NCI-H2107 (cell line): ENCODE data around the gene BRK1.
"Not testable (repeated sequence)": the region's sequence is repeated elsewhere in the genome, so short reads cannot be mapped to it uniquely, and the experiment has no call there.

Experiments
- DNase-seq: peaks from one replicate; lab custom pipeline; 2025; lab: John Stamatoyannopoulos, UW

Gene BRK1

GRCh38 chr3:10115326-10116137 is at the start of gene BRK1:
Gene BRK1, plus strand, starts transcription at chr3:10115675. Its CDS starts 27 bp downstream, at chr3:10115702.
- peak; percentile 89 for DNase-seq

GRCh38 chr3:10070077-10070476 is 45.4 kb upstream of the BRK1 start:
- DNase-seq: not testable (repeated sequence)

GRCh38 chr3:10074666-10075065 is 40.8 kb upstream of the BRK1 start:
- no peak for DNase-seq

- no peak for DNase-seq
These were observed 33.6 kb upstream of the BRK1 start for GRCh38 chr3:10081871-10082270.

- DNase-seq: no peak
These were observed 29.7 kb upstream of the BRK1 start for GRCh38 chr3:10085738-10086137.

- no peak for DNase-seq
These were observed 27.2 kb upstream of the BRK1 start for GRCh38 chr3:10088256-10088655.

- no peak for DNase-seq
These were observed 25.3 kb upstream of the BRK1 start for GRCh38 chr3:10090179-10090578.

GRCh38 chr3:10090774-10091173 is 24.7 kb upstream of the BRK1 start:
- DNase-seq: not testable (repeated sequence)

- DNase-seq: not testable (repeated sequence)
These were observed 24.1 kb upstream of the BRK1 start for GRCh38 chr3:10091387-10091786.

- DNase-seq: no peak
These were observed 21.8 kb upstream of the BRK1 start for GRCh38 chr3:10093678-10094077.

- DNase-seq: no peak
These were observed 16.4 kb upstream of the BRK1 start for GRCh38 chr3:10099041-10099440.

GRCh38 chr3:10106919-10107318 is 8.6 kb upstream of the BRK1 start:
- no peak for DNase-seq

- no peak for DNase-seq
These were observed 7.4 kb upstream of the BRK1 start, which contains the start of gene FANCD2OS for GRCh38 chr3:10108091-10108490. Gene FANCD2OS, minus strand, starts transcription at chr3:10108255. Its CDS starts 3,481 bp downstream, at chr3:10104774.

GRCh38 chr3:10116138-10116460 is 624 bp downstream of the BRK1 start:
- no peak for DNase-seq

GRCh38 chr3:10116928-10117327 is 1.5 kb downstream of the BRK1 start:
- no peak for DNase-seq

GRCh38 chr3:10119376-10119775 is 3.9 kb downstream of the BRK1 start:
- DNase-seq: no peak

GRCh38 chr3:10121064-10121463 is 5.6 kb downstream of the BRK1 start:
- no peak for DNase-seq

- no peak for DNase-seq
These were observed 7.2 kb downstream of the BRK1 start for GRCh38 chr3:10122724-10123123.

GRCh38 chr3:10135872-10136271 is 20.4 kb downstream of the BRK1 start:
- DNase-seq: not testable (repeated sequence)

- no peak for DNase-seq
These were observed 21.0 kb downstream of the BRK1 start for GRCh38 chr3:10136426-10137005.

GRCh38 chr3:10137178-10137577 is 21.7 kb downstream of the BRK1 start:
- no peak for DNase-seq

GRCh38 chr3:10140996-10141546 is 25.6 kb downstream of the BRK1 start:
- no peak for DNase-seq
